Transverse colon (tissue), 4 donors: ENCODE measurements around the gene SPIN1. TPM values are rescaled to one million over a fixed set of nuclear protein-coding genes. Genes with fewer than 3 reads are reported as not detected.

ENCODE experiments used
- DNase-seq: peaks from one replicate; pipeline ENCODE4 v3.0.0-alpha.2; 2019
- H3K27ac ChIP-seq, 4 donors: fragments of 200-600 bp; sonication (generic); 2 replicates each; pipeline ENCODE4 v1.5.1; 2016 to 2018; ENCODE audit warnings: inconsistent platforms in 4 of 4
- H3K27me3 ChIP-seq: fragments of 200-600 bp; sonication (generic); 2 replicates; pipeline ENCODE4 v1.5.1; 2017; ENCODE audit warnings: inconsistent platforms
- H3K36me3 ChIP-seq, 4 donors: fragments of 200-600 bp; sonication (generic); 2 replicates each; pipeline ENCODE4 v1.5.1; 2017 to 2019; ENCODE audit warnings: inconsistent platforms in 4 of 4
- H3K4me1 ChIP-seq, 4 donors: fragments of 200-600 bp; sonication (generic); 2 replicates each; pipeline ENCODE4 v1.5.1; 2017 to 2020; ENCODE audit warnings: inconsistent platforms in 4 of 4
- H3K4me3 ChIP-seq, 4 donors: fragments of 200-600 bp; sonication (generic); 1 replicate in 1 of 4; 2 replicates in 3 of 4; pipeline versions ENCODE4 v1.5.1 to v1.6.1; 2017 to 2019; ENCODE audit warnings: inconsistent platforms in 4 of 4
- H3K9me3 ChIP-seq, 2 donors: fragments of 200-600 bp; sonication (generic); 2 replicates each; pipeline ENCODE4 v1.5.1; 2017 to 2019; ENCODE audit warnings: inconsistent platforms in 2 of 2
- EP300 ChIP-seq: sonication (generic); formaldehyde crosslinking; IDR thresholded peaks from one replicate; pipeline ENCODE4 v1.6.1; 2017; ENCODE audit warnings: antibody characterized with exemption, low read depth
- POLR2A ChIP-seq: fragments of 450-650 bp; IDR thresholded peaks from one replicate; pipeline ENCODE4 v1.6.1; 2016; ENCODE audit warnings: antibody characterized with exemption, mild to moderate bottlenecking, moderate library complexity
- POLR2AphosphoS5 ChIP-seq, 3 donors: sonication (generic); formaldehyde crosslinking; IDR thresholded peaks; one replicate each; pipeline ENCODE4 v1.6.1; 2016; ENCODE audit warnings: antibody characterized with exemption in 3 of 3
- WGBS, 2 donors: methylation state at CpG; one replicate each; pipeline ENCODE4 v1.1.5; 2018; ENCODE audit warnings: low coverage in 1 of 2; 5-methylcytosine and 5-hydroxymethylcytosine counted together
- in situ Hi-C, 4 donors: fragments of 200-750 bp; cut with MboI; loops; one replicate each; pipeline versions ENCODE4 v1.15.0 to v1.15.1; 2017; ENCODE audit warnings: low sequenced_read_pairs in 3 of 4, low pct_ligation_motif_present in 1 of 4, low pct_unique_long_range_greater_than_20kb in 1 of 4
- intact Hi-C: fragments of 100-400 bp; cut with DNase I; formaldehyde crosslinking; loops from one replicate; pipeline ENCODE4 v1.15.1; 2023; ENCODE audit warnings: low total_unique reads
- total RNA-seq, 4 donors: library from RNA; depleted of rRNA; stranded (reverse); fragments of >200 nt; gene quantifications; one replicate each; pipeline ENCODE4 v1.1.0, GENCODE V29; 2016
- TF ChIP-seq, protein P1 (sequence below), 5 experiments: fragments of 200-600 bp in 3 of 5; fragments of 450-650 bp in 2 of 5; sonication (generic) in 3 of 5; IDR thresholded peaks; 1 replicate in 2 of 5; 2 replicates in 3 of 5; pipeline ENCODE4 v1.5.1; 2016 to 2017; ENCODE audit warnings: antibody characterized with exemption in 5 of 5, inconsistent platforms in 3 of 5, mild to moderate bottlenecking in 2 of 5, moderate library complexity in 1 of 5

SPIN1 gene
- total RNA-seq, 4 donors from 2014 or later: 33.7 to 72.4 (median 57.3) TPM

DNA sequence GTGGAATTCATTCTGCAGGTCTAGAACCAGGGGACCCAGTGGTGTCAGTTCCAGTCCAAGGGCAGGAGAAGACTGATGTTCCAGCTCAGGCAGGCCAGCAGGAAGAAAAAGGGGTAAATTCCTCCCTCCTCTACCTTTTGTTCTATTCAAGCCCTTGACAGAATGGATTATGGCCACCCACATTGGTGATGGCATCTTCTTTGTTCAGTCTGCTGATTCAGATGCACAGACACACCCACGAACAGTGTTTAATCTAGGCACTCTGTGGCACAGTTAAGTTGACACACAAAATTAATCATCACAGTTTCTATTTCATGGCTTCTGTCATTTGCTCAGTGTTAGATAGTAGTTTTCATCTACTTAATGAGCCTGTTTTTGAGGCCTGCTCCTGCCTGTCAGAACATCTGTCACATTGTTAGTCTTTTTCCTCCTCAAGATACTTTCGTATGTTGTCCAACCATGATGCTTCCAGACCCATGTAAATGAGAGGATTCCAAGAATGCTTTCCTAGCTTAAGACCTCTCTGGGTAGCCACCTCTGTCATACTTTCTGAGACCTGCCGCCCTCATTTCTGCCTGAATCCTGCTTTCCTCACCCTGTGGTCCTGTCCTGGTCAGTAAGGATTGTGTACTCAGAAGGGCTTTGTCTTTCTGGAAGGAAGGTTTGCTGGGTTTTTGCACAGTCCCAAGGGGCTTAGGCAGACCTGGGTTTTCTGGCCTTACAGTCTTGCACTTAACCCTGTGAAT is 72.5 kb downstream of the SPIN1 start:
- TF ChIP-seq POLR2AphosphoS5 (IDR thresholded peaks at IDR 0.05): no peak
- TF ChIP-seq EP300: no peak
- no peak for TF ChIP-seq POLR2A
- TF ChIP-seq, protein P1, sequence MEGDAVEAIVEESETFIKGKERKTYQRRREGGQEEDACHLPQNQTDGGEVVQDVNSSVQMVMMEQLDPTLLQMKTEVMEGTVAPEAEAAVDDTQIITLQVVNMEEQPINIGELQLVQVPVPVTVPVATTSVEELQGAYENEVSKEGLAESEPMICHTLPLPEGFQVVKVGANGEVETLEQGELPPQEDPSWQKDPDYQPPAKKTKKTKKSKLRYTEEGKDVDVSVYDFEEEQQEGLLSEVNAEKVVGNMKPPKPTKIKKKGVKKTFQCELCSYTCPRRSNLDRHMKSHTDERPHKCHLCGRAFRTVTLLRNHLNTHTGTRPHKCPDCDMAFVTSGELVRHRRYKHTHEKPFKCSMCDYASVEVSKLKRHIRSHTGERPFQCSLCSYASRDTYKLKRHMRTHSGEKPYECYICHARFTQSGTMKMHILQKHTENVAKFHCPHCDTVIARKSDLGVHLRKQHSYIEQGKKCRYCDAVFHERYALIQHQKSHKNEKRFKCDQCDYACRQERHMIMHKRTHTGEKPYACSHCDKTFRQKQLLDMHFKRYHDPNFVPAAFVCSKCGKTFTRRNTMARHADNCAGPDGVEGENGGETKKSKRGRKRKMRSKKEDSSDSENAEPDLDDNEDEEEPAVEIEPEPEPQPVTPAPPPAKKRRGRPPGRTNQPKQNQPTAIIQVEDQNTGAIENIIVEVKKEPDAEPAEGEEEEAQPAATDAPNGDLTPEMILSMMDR (IDR thresholded peaks at IDR 0.05): no peak
- in situ Hi-C loops: no loop called here
- H3K4me1 ChIP-seq: peaks cover 0 to 5% (median 0%) of the 10 kb centered on the region in 4 donors
- no peak overlapping the region for H3K27ac ChIP-seq
- no peak overlapping the region for H3K4me3 ChIP-seq
- H3K9me3 ChIP-seq: no peaks in the 10 kb centered on the region
- intact Hi-C loops: no loop called here
- H3K27me3 ChIP-seq: no peaks in the 10 kb centered on the region
- 72 to 76% methylated on average over 3 of the region's 3 CpGs for WGBS, 2 donors
- no peaks in the 10 kb centered on the region for H3K36me3 ChIP-seq
- DNase-seq: no peak

DNA sequence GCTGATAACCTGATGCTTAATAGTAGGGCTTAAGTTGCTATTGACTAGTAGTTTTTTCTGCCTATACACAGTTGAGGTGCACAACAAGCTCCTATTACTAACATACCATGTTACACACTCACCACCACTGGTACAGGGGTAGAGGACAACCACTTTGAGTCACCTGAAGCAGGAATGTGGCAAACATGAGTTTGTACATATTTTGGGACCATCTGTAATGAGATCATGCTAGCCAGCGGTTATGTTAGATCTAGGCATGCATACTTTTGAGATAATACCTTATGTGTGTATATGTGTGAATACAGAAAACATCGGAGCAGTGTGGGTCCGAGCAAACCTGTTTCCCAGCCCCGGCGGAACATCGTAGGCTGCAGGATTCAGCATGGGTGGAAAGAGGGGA is 73.9 kb downstream of the SPIN1 start:
- Histone ChIP-seq H3K27me3 (no peaks in the 10 kb centered on the region), H3K4me3 (no peak overlapping the region), H3K9me3 (no peaks in the 10 kb centered on the region), H3K4me1 (peaks cover 0 to 5% (median 0%) of the 10 kb centered on the region in 4 donors), H3K36me3 (no peaks in the 10 kb centered on the region), H3K27ac (no peak overlapping the region)
- DNase-seq: no peak
- intact Hi-C loops: no loop called here
- TF ChIP-seq EP300 (no peak), POLR2AphosphoS5 (IDR thresholded peaks at IDR 0.05) (no peak), POLR2A (no peak)
- TF ChIP-seq, protein P1 (IDR thresholded peaks at IDR 0.05): no peak
- in situ Hi-C loops: no loop called here
- 97% methylated on average over 6 of the region's 6 CpGs; no CpG with 5 or more reads in 1 of the 2 donors for WGBS, 2 donors

DNA sequence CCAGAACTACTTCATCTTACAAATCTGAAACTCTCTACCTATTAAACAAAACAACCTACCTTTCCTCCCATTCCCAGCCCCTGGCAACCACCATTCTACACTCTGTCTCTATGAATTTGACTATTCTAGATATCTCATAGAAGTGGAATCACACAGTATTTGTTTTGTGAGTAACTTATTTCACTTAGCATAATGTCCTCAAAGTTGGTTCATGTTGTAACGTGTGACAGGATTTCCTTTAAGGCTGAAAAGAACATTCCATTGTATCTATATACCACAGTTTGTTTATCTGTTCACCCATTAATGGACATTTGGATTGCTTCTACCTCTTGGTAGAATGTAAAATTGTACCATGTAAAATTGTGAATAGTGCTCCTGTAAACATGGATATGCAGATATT is 76.6 kb downstream of the SPIN1 start:
- Histone ChIP-seq H3K27ac (no peak overlapping the region), H3K9me3 (no peaks in the 10 kb centered on the region), H3K36me3 (peaks cover 0 to 7% (median 0%) of the 10 kb centered on the region in 4 donors), H3K27me3 (no peaks in the 10 kb centered on the region), H3K4me3 (no peak overlapping the region), H3K4me1 (no peaks in the 10 kb centered on the region)
- no peak for TF ChIP-seq EP300
- no peak for TF ChIP-seq POLR2A
- no peak for TF ChIP-seq POLR2AphosphoS5 (IDR thresholded peaks at IDR 0.05)
- TF ChIP-seq, protein P1 (IDR thresholded peaks at IDR 0.05): no peak
- intact Hi-C loops: no loop called here
- WGBS, 2 donors: 78 to 89% methylated on average over 1 of the region's 1 CpG
- no peak for DNase-seq
- in situ Hi-C loops: no loop called here

DNA sequence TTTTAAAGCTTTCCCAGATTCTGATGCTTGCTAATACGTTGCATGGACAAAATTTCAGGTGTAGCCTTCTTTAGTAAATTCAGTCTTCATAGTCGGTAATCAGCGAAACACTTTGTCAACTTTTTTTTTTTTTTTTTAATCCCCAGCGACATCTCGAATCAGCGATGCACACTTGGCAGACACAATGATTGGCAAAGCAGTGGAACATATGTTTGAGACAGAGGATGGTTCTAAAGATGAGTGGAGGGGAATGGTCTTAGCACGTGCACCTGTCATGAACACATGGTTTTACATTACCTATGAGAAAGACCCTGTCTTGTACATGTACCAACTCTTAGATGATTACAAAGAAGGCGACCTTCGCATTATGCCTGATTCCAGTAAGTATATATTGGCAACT is 80.0 kb downstream of the SPIN1 start:
- Histone ChIP-seq H3K27ac (no peak overlapping the region), H3K36me3 (peaks cover 0 to 7% (median 0%) of the 10 kb centered on the region in 4 donors), H3K4me1 (no peaks in the 10 kb centered on the region), H3K4me3 (no peak overlapping the region), H3K9me3 (no peaks in the 10 kb centered on the region), H3K27me3 (no peaks in the 10 kb centered on the region)
- DNase-seq: no peak
- intact Hi-C loops (no loop called here), in situ Hi-C loops (no loop called here)
- WGBS, 2 donors: 97 to 99% methylated on average over 9 of the region's 9 CpGs
- TF ChIP-seq POLR2A (no peak), EP300 (no peak), POLR2AphosphoS5 (IDR thresholded peaks at IDR 0.05) (no peak)
- TF ChIP-seq, protein P1 (IDR thresholded peaks at IDR 0.05): no peak
